ENCODE measurements around the gene FAM20B.
"Not testable (repeated sequence)": the region's sequence is repeated elsewhere in the genome, so short reads cannot be mapped to it uniquely, and the experiment has no call there.

DNA sequence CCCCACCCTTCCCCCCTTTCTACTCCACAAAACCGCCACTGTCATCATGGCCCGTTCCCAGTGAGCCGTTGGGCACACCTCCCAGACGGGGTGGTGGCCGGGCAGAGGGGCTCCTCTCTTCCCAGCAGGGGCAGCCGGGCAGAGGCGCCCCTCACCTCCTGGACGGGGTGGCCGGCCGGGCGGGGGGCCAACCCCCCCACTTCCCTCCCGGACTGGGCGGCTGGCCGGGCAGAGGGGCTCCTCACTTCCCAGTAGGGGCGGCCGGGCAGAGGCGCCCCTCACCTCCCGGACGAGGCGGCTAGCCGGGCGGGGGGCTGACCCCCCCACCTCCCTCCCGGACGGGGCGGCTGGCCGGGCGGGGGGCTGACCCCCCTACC, 14.5 kb downstream of the FAM20B start:
- not testable (repeated sequence) for TF ChIP-seq SUZ12 (IDR thresholded peaks at IDR 0.05; ENCODE audit: extremely low read depth, insufficient read depth, insufficient read length); ZNF274 (IDR thresholded peaks at IDR 0.05; ENCODE audit: low read depth, low read length); YY1 (IDR thresholded peaks at IDR 0.05; ENCODE audit: insufficient read depth, insufficient read length)

Data from NT2/D1 (cell line).